ENCODE results near the gene DPF1.

Gene DPF1

DNA sequence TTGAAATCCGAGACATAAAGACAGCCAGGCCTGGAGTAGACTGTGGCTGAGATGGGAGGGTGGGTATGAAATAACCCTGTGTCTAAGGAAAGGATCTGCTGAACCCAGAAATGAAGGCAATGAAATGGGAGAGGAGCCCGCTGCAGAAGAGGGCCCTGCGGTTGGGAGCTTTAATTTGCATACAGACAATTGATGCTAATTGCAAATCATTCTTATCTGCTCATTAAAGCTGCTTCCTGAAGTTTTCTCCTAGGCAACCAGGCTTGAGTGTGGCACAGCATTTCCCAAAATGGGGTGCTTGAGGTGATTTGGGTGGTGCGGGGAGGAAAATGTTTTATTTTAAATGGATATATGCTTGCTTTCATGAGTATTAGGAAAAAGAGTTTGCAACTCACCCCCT, 55.4 kb downstream of the DPF1 start:
- TF ChIP-seq, protein P1, sequence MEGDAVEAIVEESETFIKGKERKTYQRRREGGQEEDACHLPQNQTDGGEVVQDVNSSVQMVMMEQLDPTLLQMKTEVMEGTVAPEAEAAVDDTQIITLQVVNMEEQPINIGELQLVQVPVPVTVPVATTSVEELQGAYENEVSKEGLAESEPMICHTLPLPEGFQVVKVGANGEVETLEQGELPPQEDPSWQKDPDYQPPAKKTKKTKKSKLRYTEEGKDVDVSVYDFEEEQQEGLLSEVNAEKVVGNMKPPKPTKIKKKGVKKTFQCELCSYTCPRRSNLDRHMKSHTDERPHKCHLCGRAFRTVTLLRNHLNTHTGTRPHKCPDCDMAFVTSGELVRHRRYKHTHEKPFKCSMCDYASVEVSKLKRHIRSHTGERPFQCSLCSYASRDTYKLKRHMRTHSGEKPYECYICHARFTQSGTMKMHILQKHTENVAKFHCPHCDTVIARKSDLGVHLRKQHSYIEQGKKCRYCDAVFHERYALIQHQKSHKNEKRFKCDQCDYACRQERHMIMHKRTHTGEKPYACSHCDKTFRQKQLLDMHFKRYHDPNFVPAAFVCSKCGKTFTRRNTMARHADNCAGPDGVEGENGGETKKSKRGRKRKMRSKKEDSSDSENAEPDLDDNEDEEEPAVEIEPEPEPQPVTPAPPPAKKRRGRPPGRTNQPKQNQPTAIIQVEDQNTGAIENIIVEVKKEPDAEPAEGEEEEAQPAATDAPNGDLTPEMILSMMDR (IDR thresholded peaks at IDR 0.05; ENCODE audit: low read depth, low read length) = no peak

DNA sequence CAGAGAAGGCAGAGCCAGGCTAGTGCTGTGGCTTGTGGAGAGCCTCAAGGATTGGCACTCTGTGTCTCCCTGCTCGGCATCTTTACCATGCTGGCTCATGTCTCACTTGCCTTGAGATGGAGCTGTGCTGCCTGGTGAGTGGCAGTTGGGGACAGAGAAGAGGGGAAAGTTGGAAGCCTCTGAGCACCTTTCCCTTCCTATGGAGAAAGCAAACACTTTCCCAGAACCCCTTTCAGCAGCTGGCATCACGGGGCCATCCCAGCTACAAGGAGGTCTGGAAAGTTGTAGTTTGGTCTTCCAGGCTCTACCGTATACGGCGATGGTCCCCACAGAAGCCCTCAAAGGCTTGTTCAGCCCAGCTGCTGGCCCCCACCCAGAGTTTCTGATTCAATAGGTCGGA, 58.7 kb downstream of the DPF1 start:
- H3K4me3 ChIP-seq (ENCODE audit: low read depth, low read length) = no peak overlapping the region
- TF ChIP-seq, protein P1 (IDR thresholded peaks at IDR 0.05; ENCODE audit: low read depth, low read length) = no peak

More for the DNA sequence above, 55.4 kb downstream of the DPF1 start:
- no peak overlapping the region for H3K4me3 ChIP-seq (ENCODE audit: low read depth, low read length)

DNA sequence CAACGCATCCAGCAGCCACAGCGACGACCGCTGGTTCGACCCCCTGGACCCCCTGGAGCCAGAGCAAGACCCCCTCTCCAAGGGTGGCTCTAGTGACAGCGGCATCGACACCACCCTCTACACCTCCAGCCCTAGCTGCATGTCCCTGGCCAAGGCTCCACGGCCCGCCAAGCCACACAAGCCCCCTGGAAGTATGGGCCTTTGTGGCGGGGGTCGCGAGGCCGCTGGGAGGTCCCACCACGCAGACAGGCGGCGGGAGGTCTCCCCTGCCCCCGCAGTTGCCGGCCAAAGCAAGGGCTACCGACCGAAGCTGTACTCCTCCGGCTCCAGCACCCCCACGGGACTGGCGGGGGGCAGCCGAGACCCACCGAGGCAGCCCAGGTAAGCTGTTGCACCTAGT, 59.5 kb downstream of the DPF1 start:
- TF ChIP-seq, protein P1 (IDR thresholded peaks at IDR 0.05; ENCODE audit: low read depth, low read length) = no peak

DNA sequence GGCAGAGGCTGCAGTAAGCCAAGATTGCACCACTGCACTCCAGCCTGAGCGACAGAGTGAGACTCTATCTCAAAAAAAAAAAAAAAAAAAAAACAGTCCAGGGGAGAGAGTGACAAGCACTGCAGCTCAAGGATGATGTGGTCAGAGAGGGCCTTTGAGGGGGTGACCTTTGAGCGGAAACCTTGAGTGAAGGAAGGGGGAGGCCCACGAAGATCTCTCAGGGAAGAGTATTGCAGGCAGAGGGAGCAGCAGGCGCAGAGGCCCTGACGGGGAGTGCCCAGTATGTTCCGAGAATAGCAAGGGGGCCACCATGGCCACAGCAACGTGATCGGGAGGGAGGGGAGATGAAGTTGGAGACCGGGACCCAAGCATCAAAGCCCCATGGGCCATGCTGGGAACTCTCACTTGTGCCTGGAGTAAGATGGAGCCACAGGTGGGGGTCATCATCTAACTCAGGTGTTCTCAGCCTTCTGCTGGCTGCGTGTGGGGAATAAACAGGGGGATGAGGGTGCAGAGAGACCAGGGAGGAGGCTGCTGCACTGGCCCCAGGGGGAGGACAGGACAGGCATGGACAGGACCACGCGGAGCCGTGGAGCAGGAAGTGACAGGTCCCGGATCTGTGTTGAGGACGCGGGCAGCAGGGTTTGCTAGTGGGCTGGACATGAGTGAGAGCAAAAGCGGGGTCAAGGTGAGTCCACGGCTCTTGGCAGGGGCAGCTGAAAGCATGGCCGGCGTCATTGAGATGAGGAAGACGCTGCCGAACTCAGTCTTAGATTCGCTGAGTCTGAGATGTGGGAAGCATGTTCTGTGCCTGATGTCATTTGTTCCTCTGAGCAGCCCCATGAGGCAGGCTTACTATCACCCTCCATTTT, 60.4 kb downstream of the DPF1 start:
- H3K4me3 ChIP-seq (ENCODE audit: low read depth, low read length) = no peak overlapping the region
- TF ChIP-seq, protein P1 (IDR thresholded peaks at IDR 0.05; ENCODE audit: low read depth, low read length) = no peak

More for the DNA sequence above, 59.5 kb downstream of the DPF1 start:
- no peak overlapping the region for H3K4me3 ChIP-seq (ENCODE audit: low read depth, low read length)

DNA sequence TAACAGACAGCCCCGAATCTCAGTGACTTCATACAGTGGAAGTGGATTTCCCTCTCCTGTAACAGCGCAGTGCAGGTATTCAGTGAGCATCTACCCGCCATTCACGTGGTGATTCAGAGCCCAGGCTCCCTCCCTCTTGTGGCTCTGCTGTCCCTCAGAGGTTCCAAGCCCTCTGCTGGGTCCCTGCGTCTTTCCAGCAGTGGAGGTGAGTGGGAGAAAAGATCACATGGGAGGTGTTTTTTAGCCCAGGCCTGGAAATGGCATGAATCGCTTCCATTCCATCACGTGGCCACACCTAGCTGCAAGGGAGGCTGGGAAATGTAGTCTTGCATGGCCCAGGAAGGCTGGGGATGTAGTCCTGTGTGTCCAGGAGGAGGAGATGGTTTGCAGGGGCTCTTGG, 61.4 kb downstream of the DPF1 start:
- TF ChIP-seq, protein P1 (IDR thresholded peaks at IDR 0.05; ENCODE audit: low read depth, low read length) = no peak
- no peak overlapping the region for H3K4me3 ChIP-seq (ENCODE audit: low read depth, low read length)

DNA sequence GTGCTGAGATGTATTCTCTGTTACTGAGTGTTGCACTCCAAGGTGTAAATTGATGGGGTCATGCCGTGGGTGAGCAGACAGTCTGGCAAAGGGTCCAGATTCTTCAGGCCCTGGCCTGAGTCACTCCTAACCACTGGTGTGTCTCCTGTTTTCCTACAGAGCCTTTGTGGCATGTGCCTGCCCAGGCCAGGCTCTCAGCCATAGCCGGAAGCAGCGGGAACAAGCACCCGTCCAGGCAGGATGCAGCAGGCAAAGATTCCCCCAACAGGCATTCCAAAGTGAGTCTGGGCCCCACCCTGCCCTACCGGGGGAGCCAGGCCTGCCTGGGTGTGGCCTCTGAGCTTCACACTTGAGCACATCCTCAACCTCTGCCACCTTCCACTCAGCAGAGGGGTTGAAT, 61.9 kb downstream of the DPF1 start:
- TF ChIP-seq, protein P1 (IDR thresholded peaks at IDR 0.05; ENCODE audit: low read depth, low read length) = no peak
- H3K4me3 ChIP-seq (ENCODE audit: low read depth, low read length) = no peak overlapping the region
